Measurements from ENCODE around the gene CREB5.

Gene CREB5

DNA sequence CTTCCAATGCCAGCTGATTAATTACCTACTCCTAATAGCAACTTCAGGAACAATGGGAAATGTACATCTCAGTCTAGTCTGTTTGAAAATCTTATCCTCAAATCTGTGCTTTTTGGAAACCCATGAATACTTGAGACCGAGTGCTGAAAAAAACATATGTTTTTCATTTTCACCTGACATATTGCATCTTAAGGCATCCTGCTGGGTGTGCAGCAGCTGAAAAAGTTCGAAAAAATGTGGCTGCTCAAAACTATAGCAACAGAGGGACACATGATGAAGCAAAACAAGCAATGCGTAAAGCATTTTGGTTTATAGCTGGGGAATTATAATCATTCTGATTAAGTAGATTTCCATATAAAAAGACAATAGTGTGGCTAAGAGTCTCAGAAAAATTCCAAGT lies 218.0 kb downstream of the CREB5 start:
- H3K27me3 ChIP-seq (replicated peaks; ENCODE audit: control insufficient read depth, insufficient read depth, low read length), result no peaks in the 10 kb centered on the region; the same call in 1 of the 2 replicates
- no peak for TF ChIP-seq CTCF (IDR thresholded peaks at IDR 0.05; ENCODE audit: insufficient read depth, low read length, poor library complexity, severe bottlenecking)
- no peak for DNase-seq (ENCODE audit: extremely low read depth, insufficient read length)
- no peaks in the 10 kb centered on the region for H3K36me3 ChIP-seq (ENCODE audit: control insufficient read depth, insufficient read depth, low read length)
- H3K4me3 ChIP-seq (replicated peaks; ENCODE audit: low read depth, low read length), result no peak overlapping the region

DNA sequence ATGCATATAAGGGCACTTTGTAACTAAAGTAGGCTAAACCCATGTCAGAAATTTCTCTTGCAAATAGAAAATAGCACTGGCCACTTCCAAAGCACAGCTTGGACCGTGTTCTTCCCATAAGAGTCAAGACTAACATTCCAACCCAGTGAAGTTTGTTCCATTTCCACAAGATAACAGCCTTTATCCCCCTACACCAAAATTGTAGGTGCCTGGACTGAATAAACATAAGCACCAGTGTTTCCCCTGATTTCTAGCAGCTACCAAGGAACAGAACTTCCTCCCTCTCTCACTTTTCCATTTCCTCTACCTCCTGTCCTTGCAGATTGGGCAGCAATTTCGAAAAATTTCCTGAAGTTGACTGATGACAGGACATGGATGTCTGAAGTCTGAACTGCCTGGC lies 219.7 kb downstream of the CREB5 start:
- DNase-seq (ENCODE audit: extremely low read depth, insufficient read length), result no peak
- Histone ChIP-seq H3K4me3 (replicated peaks; ENCODE audit: low read depth, low read length) (no peak overlapping the region), H3K27me3 (replicated peaks; ENCODE audit: control insufficient read depth, insufficient read depth, low read length) (no peaks in the 10 kb centered on the region; the same call in 1 of the 2 replicates), H3K36me3 (ENCODE audit: control insufficient read depth, insufficient read depth, low read length) (no peaks in the 10 kb centered on the region)
- no peak for TF ChIP-seq CTCF (IDR thresholded peaks at IDR 0.05; ENCODE audit: insufficient read depth, low read length, poor library complexity, severe bottlenecking)

GRCh38 chr7:28638914-28639313 lies 226.6 kb downstream of the CREB5 start:
- DNase-seq (ENCODE audit: extremely low read depth, insufficient read length), result no peak

DNA sequence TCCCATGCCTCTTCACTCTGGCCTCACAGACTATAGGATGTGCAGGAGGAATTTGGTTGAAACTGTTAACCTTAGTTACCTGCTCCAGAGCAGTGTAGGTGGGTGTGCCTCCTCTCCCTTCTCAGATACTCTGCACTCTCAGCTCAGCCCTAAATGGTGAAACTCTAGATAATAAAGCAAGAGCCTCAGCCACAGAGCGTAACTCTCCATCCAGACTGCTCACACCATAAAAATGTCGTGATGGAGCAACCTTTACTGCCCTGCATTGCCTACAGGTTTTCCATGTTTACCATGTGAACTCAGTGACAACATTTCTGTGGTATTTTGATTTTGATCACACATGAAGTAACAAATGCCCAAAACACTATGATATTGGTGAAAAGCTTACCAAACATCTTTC lies 227.7 kb downstream of the CREB5 start:
- Histone ChIP-seq H3K27me3 (replicated peaks; ENCODE audit: control insufficient read depth, insufficient read depth, low read length) (no peaks in the 10 kb centered on the region; the same call in 1 of the 2 replicates), H3K36me3 (ENCODE audit: control insufficient read depth, insufficient read depth, low read length) (no peaks in the 10 kb centered on the region), H3K4me3 (replicated peaks; ENCODE audit: low read depth, low read length) (no peak overlapping the region)
- no peak for TF ChIP-seq CTCF (IDR thresholded peaks at IDR 0.05; ENCODE audit: insufficient read depth, low read length, poor library complexity, severe bottlenecking)
- no peak for DNase-seq (ENCODE audit: extremely low read depth, insufficient read length)

More at GRCh38 chr7:28638914-28639313, 226.6 kb downstream of the CREB5 start:
- H3K36me3 ChIP-seq (ENCODE audit: control insufficient read depth, insufficient read depth, low read length), result no peaks in the 10 kb centered on the region
- TF ChIP-seq CTCF (IDR thresholded peaks at IDR 0.05; ENCODE audit: insufficient read depth, low read length, poor library complexity, severe bottlenecking), result no peak
- H3K4me3 ChIP-seq (replicated peaks; ENCODE audit: low read depth, low read length), result no peak overlapping the region
- no peaks in the 10 kb centered on the region for H3K27me3 ChIP-seq (replicated peaks; ENCODE audit: control insufficient read depth, insufficient read depth, low read length)

DNA sequence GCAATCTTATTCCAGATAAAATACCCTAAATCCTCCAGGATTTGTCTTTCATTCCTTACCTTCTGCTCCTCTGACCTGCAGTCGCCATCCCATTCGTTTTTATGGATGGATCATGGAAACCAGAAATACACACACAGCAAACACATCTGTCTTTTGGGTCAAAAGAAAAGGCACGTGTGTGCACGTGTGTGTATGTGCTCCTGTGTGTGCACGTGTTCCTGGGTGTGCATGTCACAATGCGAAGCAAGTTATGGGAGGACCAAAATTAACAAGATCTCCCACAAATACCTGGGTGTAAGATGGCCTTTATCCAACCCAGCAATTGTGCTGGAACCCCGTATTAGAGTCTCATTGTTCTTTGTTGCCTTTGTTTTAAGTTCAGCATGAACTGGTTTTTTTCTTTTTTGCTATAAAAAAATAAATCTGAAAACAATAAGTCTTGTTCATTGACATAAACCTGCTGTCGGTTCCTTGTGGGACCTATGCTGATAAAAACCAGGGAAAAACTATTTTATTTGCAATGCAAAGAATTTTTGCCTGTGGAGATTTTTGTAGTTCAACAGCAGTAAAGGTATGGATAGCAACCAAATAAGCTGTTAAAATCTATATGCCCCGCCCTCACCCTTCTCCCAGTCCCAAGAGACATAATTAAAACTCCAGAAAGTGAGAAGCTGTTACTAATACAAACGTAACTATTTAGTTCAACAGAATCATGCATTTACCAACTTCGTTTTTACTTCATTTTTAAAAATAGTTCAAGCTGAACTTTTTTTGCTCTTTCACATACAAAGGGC lies 229.6 kb downstream of the CREB5 start:
- H3K27me3 ChIP-seq (replicated peaks; ENCODE audit: control insufficient read depth, insufficient read depth, low read length), result no peaks in the 10 kb centered on the region; the same call in 1 of the 2 replicates
- H3K4me3 ChIP-seq (replicated peaks; ENCODE audit: low read depth, low read length), result no peak overlapping the region
- DNase-seq (ENCODE audit: extremely low read depth, insufficient read length), result no peak
- TF ChIP-seq CTCF (IDR thresholded peaks at IDR 0.05; ENCODE audit: insufficient read depth, low read length, poor library complexity, severe bottlenecking), result no peak
- H3K36me3 ChIP-seq (ENCODE audit: control insufficient read depth, insufficient read depth, low read length), result no peaks in the 10 kb centered on the region

All from GM06990 (cell line).